ENCODE results near the gene TMEM269.

- TF ChIP-seq CTCF (IDR thresholded peaks at IDR 0.05; ENCODE audit: insufficient read depth, low read length, poor library complexity, severe bottlenecking) (no peak), EZH2phosphoT487 (conservative IDR thresholded peaks at IDR 0.05; ENCODE audit: low read length) (no peak)
Measured at GRCh38 chr1:42821690-42822089, 36.9 kb downstream of the TMEM269 start.
